NOMO-1 treated with dmso at 0.1 percent for 144 hours (cell line): ENCODE results near the gene KDM4B.

Source experiments
- DNase-seq: peaks from one replicate; lab custom pipeline; 2025; ENCODE audit not compliant: unreplicated experiment; lab: John Stamatoyannopoulos, UW

The KDM4B gene

GRCh38 chr19:4984438-4984990 lies 15.6 kb downstream of the KDM4B start:
- DNase-seq: no peak

GRCh38 chr19:4985551-4985991 lies 16.7 kb downstream of the KDM4B start:
- no peak for DNase-seq

- no peak for DNase-seq
Measured at GRCh38 chr19:4986056-4986455, 17.1 kb downstream of the KDM4B start.

- DNase-seq: no peak
Measured at GRCh38 chr19:4986471-4986891, 17.6 kb downstream of the KDM4B start.

- DNase-seq: no peak
Measured at GRCh38 chr19:4987256-4987655, 18.3 kb downstream of the KDM4B start.

- DNase-seq: no peak
Measured at GRCh38 chr19:4987692-4988370, 18.9 kb downstream of the KDM4B start.

GRCh38 chr19:4988770-4989251 lies 19.9 kb downstream of the KDM4B start:
- no peak for DNase-seq

- DNase-seq: no peak
Measured at GRCh38 chr19:4990306-4990705, 21.4 kb downstream of the KDM4B start.

GRCh38 chr19:4991538-4991937 lies 22.6 kb downstream of the KDM4B start:
- DNase-seq: no peak

GRCh38 chr19:4991996-4992698 lies 23.2 kb downstream of the KDM4B start:
- no peak for DNase-seq

GRCh38 chr19:4993683-4994082 lies 24.8 kb downstream of the KDM4B start:
- DNase-seq: no peak

GRCh38 chr19:4996701-4997100 lies 27.8 kb downstream of the KDM4B start:
- no peak for DNase-seq

GRCh38 chr19:4997297-4997696 lies 28.4 kb downstream of the KDM4B start:
- DNase-seq: no peak

GRCh38 chr19:5000120-5000611 lies 31.3 kb downstream of the KDM4B start:
- no peak for DNase-seq

- no peak for DNase-seq
Measured at GRCh38 chr19:5001615-5002014, 32.7 kb downstream of the KDM4B start.

- DNase-seq: no peak
Measured at GRCh38 chr19:5002143-5002542, 33.2 kb downstream of the KDM4B start.

- DNase-seq: no peak
Measured at GRCh38 chr19:5003781-5004180, 34.9 kb downstream of the KDM4B start.

- DNase-seq: no peak
Measured at GRCh38 chr19:5005096-5005495, 36.2 kb downstream of the KDM4B start.

GRCh38 chr19:5006201-5006600 lies 37.3 kb downstream of the KDM4B start:
- DNase-seq: no peak

GRCh38 chr19:5006821-5007220 lies 37.9 kb downstream of the KDM4B start:
- DNase-seq: no peak

GRCh38 chr19:5011476-5012238 lies 42.7 kb downstream of the KDM4B start:
- DNase-seq: no peak
